Measurements from ENCODE around the gene KCNS1.

Gene KCNS1

DNA sequence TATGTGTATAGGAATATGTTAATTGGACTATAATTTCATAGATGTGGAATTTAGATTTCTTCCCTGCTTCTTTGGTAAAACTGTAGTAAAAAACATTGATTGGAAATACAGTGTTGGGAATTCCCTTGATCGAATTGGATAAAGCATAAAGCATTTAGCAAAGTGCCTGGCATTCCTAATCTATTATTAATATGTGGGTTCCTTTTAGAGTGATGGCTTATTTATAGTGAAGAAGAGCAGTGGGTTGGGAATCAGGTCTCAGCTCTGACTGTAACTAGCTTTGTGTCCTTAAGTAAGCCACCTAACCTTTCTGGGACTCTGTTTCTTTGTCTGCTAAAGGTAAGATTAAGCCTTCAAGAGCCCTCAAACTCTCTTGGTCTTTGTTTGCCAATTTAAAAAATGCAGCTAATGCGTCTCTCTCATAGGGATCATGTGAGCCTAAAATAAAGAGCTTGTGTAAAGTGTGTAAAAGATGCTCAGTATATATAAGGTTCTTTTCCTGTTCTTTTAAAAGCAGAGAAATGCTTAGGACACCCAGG is 53.3 kb downstream of the KCNS1 start:
- DNase-seq: no peak

DNA sequence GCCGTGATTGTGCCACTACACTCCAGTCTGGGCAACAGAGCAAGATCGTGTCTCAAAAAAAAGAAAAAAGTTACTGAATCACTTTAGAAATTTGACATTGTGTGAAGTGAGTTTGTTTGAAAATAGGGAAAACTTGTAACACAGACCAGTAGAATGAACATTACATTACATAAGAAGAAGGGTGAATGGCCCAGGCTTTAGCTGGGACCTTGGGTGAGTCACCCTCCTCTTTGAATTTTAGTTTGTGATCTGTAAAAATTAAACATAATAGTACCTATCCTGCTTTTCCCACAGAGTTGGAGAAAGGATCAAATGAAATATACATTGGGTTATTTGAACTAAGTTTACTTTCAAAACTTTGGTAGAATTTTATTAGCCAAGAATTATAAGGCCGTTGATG is 56.3 kb downstream of the KCNS1 start:
- no peak for DNase-seq

DNA sequence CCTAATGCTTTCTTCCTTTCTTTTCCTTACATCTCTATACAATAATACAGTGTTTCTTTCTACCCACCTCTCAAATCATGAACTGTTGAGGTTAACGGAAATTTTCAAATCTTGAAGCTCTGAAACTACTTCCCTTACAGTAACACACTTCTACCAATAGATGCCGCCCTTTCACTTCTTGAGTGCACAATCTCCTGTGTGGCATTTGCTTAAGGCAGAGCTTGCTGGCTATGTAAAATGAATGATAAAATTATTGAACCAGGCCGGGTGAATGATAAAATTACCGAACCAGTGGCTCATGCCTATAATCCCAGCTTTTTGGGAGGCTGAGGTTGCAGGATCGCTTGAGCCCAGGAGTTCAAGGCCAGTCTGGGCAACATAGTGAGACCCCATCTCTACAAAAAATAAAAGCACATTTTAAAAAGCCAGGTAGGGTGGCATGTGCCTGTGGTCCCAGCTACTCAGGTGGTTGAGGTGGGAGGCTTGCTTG is 56.8 kb downstream of the KCNS1 start:
- DNase-seq: peak; percentile 38

DNA sequence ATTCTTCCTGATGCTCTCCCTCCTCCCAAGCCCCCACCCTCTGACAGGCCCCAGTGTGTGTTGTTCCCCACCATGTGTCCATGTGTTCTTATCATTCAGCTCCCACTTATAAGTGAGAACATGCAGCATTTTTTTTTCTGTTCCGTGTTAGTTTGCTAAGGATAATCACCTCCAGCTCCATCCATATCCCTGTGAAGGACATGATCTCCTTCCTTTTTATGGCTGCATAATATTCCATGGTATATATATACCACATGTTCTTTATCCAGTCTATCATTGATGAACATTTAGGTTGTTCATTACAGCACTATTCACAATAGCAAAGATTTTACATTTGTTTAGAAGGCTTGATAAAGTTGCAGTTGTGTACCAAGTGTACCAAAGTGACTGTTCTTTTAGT is 57.9 kb downstream of the KCNS1 start:
- DNase-seq: no peak

Data from activated CD4-positive, alpha-beta T cell treated with anti-CD3 and anti-CD28 coated beads for 48 hours (primary cell).